H9 (cell line): ENCODE data around the gene SPDL1. TPM values are rescaled to one million over a fixed set of nuclear protein-coding genes. Genes with fewer than 3 reads are reported as not detected.

Experiments used
- DNase-seq: peaks from one replicate; pipeline ENCODE4 v3.0.0-alpha.2; 2017
- H2AFZ ChIP-seq: one replicate; pipeline ENCODE4 v1.6.1; 2013; ENCODE audit warnings: mild to moderate bottlenecking, low read length, control low read depth, moderate library complexity
- H2AK5ac ChIP-seq: 2 replicates; pipeline ENCODE4 v1.6.1; 2013; ENCODE audit warnings: low read length, control low read depth, mixed read lengths; ENCODE audit not compliant: insufficient read length
- H2BK120ac ChIP-seq: one replicate; pipeline ENCODE4 v1.6.1; 2013; ENCODE audit warnings: low read depth, mild to moderate bottlenecking, low read length, control low read depth, inconsistent platforms; ENCODE audit not compliant: poor library complexity, severe bottlenecking
- H2BK12ac ChIP-seq: 2 replicates; pipeline ENCODE4 v1.6.1; 2013; ENCODE audit warnings: low read length, control low read depth, mixed read lengths, low read depth; ENCODE audit not compliant: insufficient read length
- H2BK15ac ChIP-seq: 2 replicates; pipeline ENCODE4 v1.6.1; 2013; ENCODE audit warnings: low read depth, low read length, control low read depth
- H2BK20ac ChIP-seq: one replicate; pipeline ENCODE4 v1.6.1; 2013; ENCODE audit warnings: low read depth, mild to moderate bottlenecking, low read length, control low read depth, inconsistent platforms; ENCODE audit not compliant: poor library complexity, severe bottlenecking
- H2BK5ac ChIP-seq: 2 replicates; pipeline ENCODE4 v1.6.1; 2013; ENCODE audit warnings: low read length, control low read depth, mixed read lengths; ENCODE audit not compliant: insufficient read length
- H3K14ac ChIP-seq: 2 replicates; pipeline ENCODE4 v1.6.1; 2013; ENCODE audit warnings: low read length, control low read depth; ENCODE audit not compliant: insufficient read depth
- H3K18ac ChIP-seq: 2 replicates; pipeline ENCODE4 v1.6.1; 2013; ENCODE audit warnings: low read depth, mild to moderate bottlenecking, mixed read lengths, low read length, control low read depth; ENCODE audit not compliant: insufficient read length
- H3K23ac ChIP-seq: 2 replicates; pipeline ENCODE4 v1.6.1; 2013; ENCODE audit warnings: low read length, control low read depth, mixed read lengths, low read depth; ENCODE audit not compliant: insufficient read length
- H3K23me2 ChIP-seq: 2 replicates; pipeline ENCODE4 v1.6.1; 2013; ENCODE audit warnings: low read depth, mild to moderate bottlenecking, mixed read lengths, low read length, control low read depth; ENCODE audit not compliant: insufficient read length, poor library complexity, severe bottlenecking
- H3K27ac ChIP-seq: 2 replicates; pipeline ENCODE4 v1.5.1; 2013; ENCODE audit warnings: low read length, control low read depth, mixed read lengths, low read depth; ENCODE audit not compliant: insufficient read length
- H3K27me3 ChIP-seq: 2 replicates; pipeline ENCODE4 v1.6.1; 2013; ENCODE audit warnings: low read length, control low read depth, inconsistent platforms; ENCODE audit not compliant: insufficient read depth
- H3K4ac ChIP-seq: 2 replicates; pipeline ENCODE4 v1.6.1; 2013; ENCODE audit warnings: low read depth, mild to moderate bottlenecking, control low read depth, inconsistent platforms, low read length, moderate library complexity
- H3K4me1 ChIP-seq: 2 replicates; pipeline ENCODE4 v1.6.1; 2013; ENCODE audit warnings: low read length, control low read depth, inconsistent platforms; ENCODE audit not compliant: insufficient read depth
- H3K4me2 ChIP-seq: 2 replicates; pipeline ENCODE4 v1.6.1; 2013; ENCODE audit warnings: low read length, control low read depth, mixed read lengths; ENCODE audit not compliant: insufficient read length, insufficient read depth
- H3K56ac ChIP-seq: 2 replicates; pipeline ENCODE4 v1.6.1; 2013; ENCODE audit warnings: low read depth, mild to moderate bottlenecking, mixed read lengths, low read length, control low read depth; ENCODE audit not compliant: insufficient read length
- H3K79me1 ChIP-seq: 2 replicates; pipeline ENCODE4 v1.6.1; 2013; ENCODE audit warnings: low read depth, mild to moderate bottlenecking, moderate library complexity, low read length, control low read depth, inconsistent platforms; ENCODE audit not compliant: insufficient read depth, poor library complexity, severe bottlenecking
- H3K79me2 ChIP-seq: 2 replicates; pipeline ENCODE4 v1.6.1; 2013; ENCODE audit warnings: low read length, control low read depth, inconsistent platforms; ENCODE audit not compliant: insufficient read depth
- H3K9ac ChIP-seq: 2 replicates; pipeline ENCODE4 v1.6.1; 2013; ENCODE audit warnings: low read length, control low read depth, mixed read lengths; ENCODE audit not compliant: insufficient read length; ENCODE audit errors: extremely low read depth
- H3K9me3 ChIP-seq: one replicate; pipeline ENCODE4 v1.6.1; 2013; ENCODE audit warnings: low read depth, low read length, inconsistent platforms; ENCODE audit not compliant: control insufficient read depth
- H3T11ph ChIP-seq: one replicate; pipeline ENCODE4 v1.6.1; 2013; ENCODE audit warnings: mild to moderate bottlenecking, low read length, control low read depth, inconsistent platforms
- H4K20me1 ChIP-seq: one replicate; pipeline ENCODE4 v1.6.1; 2013; ENCODE audit not compliant: control insufficient read depth, insufficient read length, insufficient read depth
- H4K5ac ChIP-seq: 2 replicates; pipeline ENCODE4 v1.6.1; 2013; ENCODE audit warnings: low read depth, mild to moderate bottlenecking, mixed read lengths, low read length, control low read depth; ENCODE audit not compliant: insufficient read length
- H4K8ac ChIP-seq: replicated peaks from 2 replicates; pipeline ENCODE4 v1.6.1; 2013; ENCODE audit warnings: low read length, control low read depth, mixed read lengths, low read depth; ENCODE audit not compliant: insufficient read length
- H4K91ac ChIP-seq: 2 replicates; pipeline ENCODE4 v1.6.1; 2013; ENCODE audit warnings: low read depth, mild to moderate bottlenecking, moderate library complexity, mixed read lengths, low read length, control low read depth; ENCODE audit not compliant: insufficient read length
- H3K27ac Mint-ChIP-seq, 3 experiments: 2 replicates in 2 of 3; 3 replicates in 1 of 3; pipeline ENCODE4 v1.8.0; 2020 to 2021; ENCODE audit warnings: mixed read lengths in 3 of 3, mild to moderate bottlenecking in 1 of 3, moderate library complexity in 1 of 3
- H3K27me3 Mint-ChIP-seq: 2 replicates; pipeline ENCODE4 v1.8.0; 2021; ENCODE audit warnings: low read depth, mild to moderate bottlenecking, moderate library complexity, mixed read lengths
- H3K36me3 Mint-ChIP-seq, 3 experiments: 2 replicates in 2 of 3; 3 replicates in 1 of 3; pipeline ENCODE4 v1.8.0; 2020 to 2021; ENCODE audit warnings: low read depth in 3 of 3, mixed read lengths in 3 of 3; ENCODE audit not compliant: insufficient read depth in 1 of 3
- H3K4me1 Mint-ChIP-seq, 2 experiments: 2 replicates each; pipeline ENCODE4 v1.8.0; 2020; ENCODE audit warnings: mixed read lengths in 2 of 2
- H3K4me3 Mint-ChIP-seq, 2 experiments: 2 replicates in 1 of 2; 3 replicates in 1 of 2; pipeline ENCODE4 v1.8.0; 2020 to 2021; ENCODE audit warnings: mild to moderate bottlenecking in 2 of 2, mixed read lengths in 2 of 2, moderate library complexity in 1 of 2
- H3K9me3 Mint-ChIP-seq, 2 experiments: 2 replicates in 1 of 2; 3 replicates in 1 of 2; pipeline ENCODE4 v1.8.0; 2020; ENCODE audit warnings: mild to moderate bottlenecking in 2 of 2, mixed read lengths in 2 of 2, moderate library complexity in 1 of 2
- CTCF ChIP-seq: fragments of 200-600 bp; sonication (generic); conservative IDR thresholded peaks from 3 replicates; pipeline ENCODE4 v1.8.0; 2021; ENCODE audit warnings: antibody characterized with exemption, mild to moderate bottlenecking
- WGBS: extraction: QIAGEN DNeasy Blood & Tissue Kit; methylation state at CpG from one replicate; pipeline ENCODE4 v1.1.7; 2013; ENCODE audit warnings: missing lambda C conversion rate, low lambda C conversion rate, mixed read lengths; ENCODE audit not compliant: insufficient read length; ENCODE audit errors: extremely low coverage; 5-methylcytosine and 5-hydroxymethylcytosine counted together
- total RNA-seq: library from RNA; stranded (reverse); gene quantifications from 2 replicates; pipeline ENCODE4 v1.2.1, GENCODE V29; 2021

Gene SPDL1
- total RNA-seq, 1 experiment from 2014 or later = 49.4 TPM

DNA sequence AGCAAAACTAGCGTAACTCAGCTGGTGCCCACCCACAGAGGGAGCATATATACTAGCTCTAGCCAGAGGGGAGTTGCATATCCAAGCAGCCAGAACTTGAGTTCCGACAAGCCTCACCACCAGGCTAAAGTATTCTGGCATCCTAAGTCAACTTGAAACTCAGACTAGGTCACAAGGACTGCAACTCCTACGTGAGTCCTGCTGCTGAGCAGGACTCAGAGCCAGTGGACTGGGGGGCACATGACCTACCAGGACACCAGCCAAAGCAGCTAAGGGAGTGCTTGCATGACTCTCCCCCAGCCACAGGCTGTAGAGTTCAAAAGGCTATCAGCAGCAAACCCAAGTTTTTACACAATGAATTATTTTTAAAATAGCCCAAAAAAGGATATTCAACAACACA is 26.1 kb downstream of the SPDL1 start:
- no peak for TF ChIP-seq CTCF
- Histone ChIP-seq H3K4me2 (no peak overlapping the region), H3K79me2 (no peaks in the 10 kb centered on the region), H4K5ac (no peak overlapping the region), H3K9ac (no peak overlapping the region), H3K56ac (no peak overlapping the region), H3K4me1 (no peaks in the 10 kb centered on the region), H3K14ac (no peak overlapping the region), H3K9me3 (no peaks in the 10 kb centered on the region), H3K79me1 (no peaks in the 10 kb centered on the region), H3K27ac (no peak overlapping the region), H2BK15ac (no peak overlapping the region), H2BK12ac (no peak overlapping the region), H2AK5ac (no peak overlapping the region), H2BK20ac (no peak overlapping the region), H2BK5ac (no peak overlapping the region), H3K23me2 (no peaks in the 10 kb centered on the region), H3K23ac (no peak overlapping the region), H4K91ac (no peak overlapping the region), H4K20me1 (no peaks in the 10 kb centered on the region), H2BK120ac (no peak overlapping the region), H3K4ac (no peak overlapping the region), H4K8ac (no peak overlapping the region), H2AFZ (no peak overlapping the region), H3T11ph (no peak overlapping the region), H3K18ac (no peak overlapping the region), H3K27me3 (no peaks in the 10 kb centered on the region)
- Mint-ChIP-seq H3K9me3 (peaks cover 9 to 15% of the 10 kb centered on the region in 2 experiments; a peak in 4 of 5 replicates), H3K27ac (no peak overlapping the region), H3K4me1 (no peaks in the 10 kb centered on the region; a peak in 1 of 4 replicates), H3K27me3 (peaks cover 1% of the 10 kb centered on the region; the same call in 1 of the 2 replicates), H3K36me3 (peaks cover 0 to 2% (median 0%) of the 10 kb centered on the region in 3 experiments; a peak in 2 of 7 replicates), H3K4me3 (no peak overlapping the region)
- no peak for DNase-seq
- WGBS = no CpG with 5 or more reads among the region's 3 CpGs
